Measurements from ENCODE around the gene NAT16. TPM values are rescaled to one million over a fixed set of nuclear protein-coding genes. Genes with fewer than 3 reads are reported as not detected.

The NAT16 gene
- total and polyA plus RNA-seq, 2 of the 13 experiments (the other 11 are each of a cell fraction or from before 2014, with no cell fraction given), result 0.04 TPM; not detected in 1

- TF ChIP-seq ZNF674 (CRISPR knock-in tag; IDR thresholded peaks at IDR 0.05; ENCODE audit: low read depth) (no peak), ZNF460 (CRISPR knock-in tag; IDR thresholded peaks at IDR 0.05; ENCODE audit: borderline replicate concordance) (no peak), PPARG (CRISPR knock-in tag; conservative IDR thresholded peaks at IDR 0.05) (peak; percentile 47; the same call in 1 of the 2 replicates), MXD1 (CRISPR knock-in tag; IDR thresholded peaks at IDR 0.05) (no peak), MAFK (conservative IDR thresholded peaks at IDR 0.05 in 1 of 2, IDR thresholded peaks at IDR 0.05 in 1 of 2; ENCODE audit: low read length in 2 of 2) (no peak), ZNF44 (CRISPR knock-in tag; IDR thresholded peaks at IDR 0.05) (no peak), MTF2 (CRISPR knock-in tag; IDR thresholded peaks at IDR 0.05; ENCODE audit: borderline replicate concordance) (no peak), CHCHD3 (CRISPR knock-in tag; IDR thresholded peaks at IDR 0.05) (no peak), ZBTB37 (CRISPR knock-in tag; IDR thresholded peaks at IDR 0.05) (no peak), ZNF512 (CRISPR knock-in tag; IDR thresholded peaks at IDR 0.05) (no peak), DNMT1 (CRISPR knock-in tag; IDR thresholded peaks at IDR 0.05) (no peak), PHF20 (CRISPR knock-in tag; IDR thresholded peaks at IDR 0.05) (no peak), ATF4 (CRISPR knock-in tag; IDR thresholded peaks at IDR 0.05) (peak in 1 of 2 experiments; percentile 54; a peak in 2 of 4 replicates), ZBTB4 (CRISPR knock-in tag; IDR thresholded peaks at IDR 0.05; ENCODE audit: borderline replicate concordance) (0 out of 2 replicates have a peak, but pooled peaks have one; percentile 60), ZNF251 (CRISPR knock-in tag; IDR thresholded peaks at IDR 0.05) (no peak), STAG1 (CRISPR knock-in tag; IDR thresholded peaks at IDR 0.05) (no peak), RCOR2 (CRISPR knock-in tag; IDR thresholded peaks at IDR 0.05) (no peak), STAT6 (CRISPR knock-in tag; IDR thresholded peaks at IDR 0.05; ENCODE audit: borderline replicate concordance) (no peak), ZNF3 (CRISPR knock-in tag; IDR thresholded peaks at IDR 0.05) (no peak), ZNF136 (CRISPR knock-in tag; IDR thresholded peaks at IDR 0.05; ENCODE audit: low read depth) (no peak)
Observed at GRCh38 chr7:101220295-101220694, 40.2 kb upstream of the NAT16 start (continued).
